Measurements from ENCODE around the gene RAB9B.

GRCh38 chrX:103773445-103773844 is 58.6 kb downstream of the RAB9B start:
- TF ChIP-seq EP300 (IDR thresholded peaks at IDR 0.05) (no peak), CTCF (IDR thresholded peaks at IDR 0.05) (no peak), POLR2A (IDR thresholded peaks at IDR 0.05) (no peak)
